H1 (cell line): ENCODE data around the gene EGFLAM. TPM values are rescaled to one million over a fixed set of nuclear protein-coding genes. Genes with fewer than 3 reads are reported as not detected.

Source experiments
- CBX5 ChIP-seq: fragments of 300-800, 300-1000 bp; sonication (generic); IDR thresholded peaks from 2 replicates; pipeline ENCODE4 v1.7.1; 2016; ENCODE audit warnings: antibody characterized with exemption, low read length, low read depth
- KDM1A ChIP-seq: fragments of 200-600, 300-600 bp; sonication (generic); IDR thresholded peaks from 2 replicates; pipeline ENCODE4 v1.7.1; 2016; ENCODE audit warnings: mild to moderate bottlenecking, low read length, borderline replicate concordance
- RBBP5 ChIP-seq: IDR thresholded peaks from 2 replicates; pipeline ENCODE4 v1.7.1; 2012; ENCODE audit warnings: low read depth, mild to moderate bottlenecking, inconsistent platforms, low read length, moderate library complexity, borderline replicate concordance
- RFX5 ChIP-seq: IDR thresholded peaks from 2 replicates; pipeline ENCODE4 v1.6.1; 2011; ENCODE audit warnings: low read depth, low read length, improper control_type of control experiment, borderline replicate concordance
- SRF ChIP-seq: IDR thresholded peaks from 2 replicates; pipeline ENCODE4 v1.6.1; 2011; ENCODE audit warnings: mild to moderate bottlenecking, low read depth, low read length, moderate library complexity
- TAF7 ChIP-seq: optimal IDR thresholded peaks from 2 replicates; pipeline ENCODE3; 2011; ENCODE audit warnings: low read depth, mild to moderate bottlenecking, inconsistent platforms, low read length, moderate library complexity, borderline replicate concordance
- USF2 ChIP-seq: IDR thresholded peaks from 2 replicates; pipeline ENCODE4 v1.6.1; 2011; ENCODE audit warnings: low read length, improper control_type of control experiment
- polyA plus RNA-seq, 7 experiments: library from polyadenylated mRNA; depleted of rRNA in 3 of 7; stranded (reverse) in 5 of 7; unstranded in 2 of 7; fragments of >200 nt in 5 of 7; fragments of 200-250 nt in 2 of 7; gene quantifications; 1 replicate in 5 of 7; 2 replicates in 1 of 7; 4 replicates in 1 of 7; pipeline versions ENCODE4 v1.2.1 to v1.2.3, GENCODE V29; 2011 to 2013; ENCODE audit warnings: missing spikeins in 2 of 7, mixed read lengths in 2 of 7
- total RNA-seq: library from RNA; stranded (reverse); fragmentation: NEBNext Ultra II Directional; extraction: Animal tissue kit (Norgen Biotek cat#: 25700); gene quantifications from 2 replicates; pipeline ENCODE4 v1.2.1, GENCODE V29; 2021

Gene EGFLAM
- total and polyA plus RNA-seq, 2 of the 8 experiments (the other 6 are each of a cell fraction or from before 2014, with no cell fraction given), result 0.20 to 0.24 TPM

- TF ChIP-seq USF2 (no peak), KDM1A (no peak), TAF7 (no peak), RBBP5 (no peak), RFX5 (no peak), SRF (no peak), CBX5 (no peak)
- TF ChIP-seq, all 59 proteins: peak for 0
Measured at GRCh38 chr5:38329132-38329715, 70.9 kb downstream of the EGFLAM start (continued).
